Activated gamma-delta T cell treated with anti-CD3 and anti-CD28 coated beads, Interleukin-2, amount 50 U/mL, for 16 hours (primary cell): ENCODE results near the gene PTGES3.
"Not testable (repeated sequence)": the region's sequence is repeated elsewhere in the genome, so short reads cannot be mapped to it uniquely, and the experiment has no call there.

Experiments
- DNase-seq: peaks from one replicate; pipeline ENCODE4 v3.0.0-alpha.2; 2020; ENCODE audit warnings: low read depth

PTGES3 gene

GRCh38 chr12:56709759-56710376 lies 21.8 kb upstream of the PTGES3 start:
- no peak for DNase-seq

GRCh38 chr12:56704522-56704921 lies 16.4 kb upstream of the PTGES3 start:
- DNase-seq = not testable (repeated sequence)

- no peak for DNase-seq
These were observed 11.1 kb upstream of the PTGES3 start for GRCh38 chr12:56699020-56699661.

- DNase-seq = no peak
These were observed 7.4 kb upstream of the PTGES3 start for GRCh38 chr12:56695327-56696101.

GRCh38 chr12:56694161-56694560 lies 6.1 kb upstream of the PTGES3 start:
- no peak for DNase-seq

- no peak for DNase-seq
These were observed 694 bp upstream of the PTGES3 start for GRCh38 chr12:56688846-56689109.

GRCh38 chr12:56687223-56688128 lies 608 bp downstream of the PTGES3 start:
- peak; percentile 31 for DNase-seq

- no peak for DNase-seq
These were observed 3.2 kb downstream of the PTGES3 start for GRCh38 chr12:56684745-56685359.

- DNase-seq = no peak
These were observed 5.8 kb downstream of the PTGES3 start for GRCh38 chr12:56682323-56682722.

- DNase-seq = no peak
These were observed 8.1 kb downstream of the PTGES3 start for GRCh38 chr12:56679883-56680575.

GRCh38 chr12:56678852-56679251 lies 9.2 kb downstream of the PTGES3 start:
- no peak for DNase-seq

- DNase-seq = no peak
These were observed 10.4 kb downstream of the PTGES3 start for GRCh38 chr12:56677680-56678079.

GRCh38 chr12:56676851-56677580 lies 11.1 kb downstream of the PTGES3 start:
- DNase-seq = no peak

GRCh38 chr12:56671608-56672007 lies 16.5 kb downstream of the PTGES3 start:
- DNase-seq = no peak

GRCh38 chr12:56670836-56671235 lies 17.2 kb downstream of the PTGES3 start:
- DNase-seq = no peak

GRCh38 chr12:56668197-56668457 lies 20.0 kb downstream of the PTGES3 start:
- no peak for DNase-seq

GRCh38 chr12:56661979-56662638 lies 26.0 kb downstream of the PTGES3 start:
- DNase-seq = no peak

GRCh38 chr12:56661560-56661959 lies 26.5 kb downstream of the PTGES3 start:
- DNase-seq = no peak

GRCh38 chr12:56658921-56659320 lies 29.2 kb downstream of the PTGES3 start:
- no peak for DNase-seq
